MV-4-11 (cell line): ENCODE data around the gene CCDC85B.
"Not testable (repeated sequence)": the region's sequence is repeated elsewhere in the genome, so short reads cannot be mapped to it uniquely, and the experiment has no call there.

Experiments
- DNase-seq: peaks from one replicate; lab custom pipeline; 2025; lab: John Stamatoyannopoulos, UW

The CCDC85B gene

GRCh38 chr11:65890324-65891218 lies at the start of gene CCDC85B:
Gene CCDC85B (plus strand): TSS chr11:65890673. CDS start chr11:65890784, 111 bp downstream.
- peak; percentile 96 for DNase-seq

- no peak for DNase-seq
These were observed 48.3 kb upstream of the CCDC85B start for GRCh38 chr11:65842144-65842543.

GRCh38 chr11:65843811-65844210 lies 46.7 kb upstream of the CCDC85B start:
- no peak for DNase-seq

GRCh38 chr11:65844231-65844872 lies 46.1 kb upstream of the CCDC85B start:
- DNase-seq, result no peak

- no peak for DNase-seq
These were observed 42.7 kb upstream of the CCDC85B start for GRCh38 chr11:65847746-65848145.

- DNase-seq, result not testable (repeated sequence)
These were observed 41.8 kb upstream of the CCDC85B start for GRCh38 chr11:65848693-65849092.

- DNase-seq, result no peak
These were observed 41.1 kb upstream of the CCDC85B start for GRCh38 chr11:65849366-65849765.

GRCh38 chr11:65849771-65850216 lies 40.7 kb upstream of the CCDC85B start:
- DNase-seq, result no peak

GRCh38 chr11:65850217-65851082 lies 40.0 kb upstream of the CCDC85B start:
- no peak for DNase-seq

- DNase-seq, result peak; percentile 38
These were observed 39.3 kb upstream of the CCDC85B start for GRCh38 chr11:65851083-65851579.

- no peak for DNase-seq
These were observed 38.5 kb upstream of the CCDC85B start for GRCh38 chr11:65851811-65852507.

GRCh38 chr11:65852508-65853245 lies 37.8 kb upstream of the CCDC85B start:
- no peak for DNase-seq

GRCh38 chr11:65853246-65853979 lies 37.1 kb upstream of the CCDC85B start:
- DNase-seq, result peak; percentile 11

GRCh38 chr11:65854161-65854592 lies 36.3 kb upstream of the CCDC85B start:
- DNase-seq, result no peak

GRCh38 chr11:65854852-65855837 lies 35.3 kb upstream of the CCDC85B start:
- no peak for DNase-seq

GRCh38 chr11:65855927-65856363 lies 34.5 kb upstream of the CCDC85B start:
- DNase-seq, result no peak

GRCh38 chr11:65856689-65857499 lies 33.6 kb upstream of the CCDC85B start:
- DNase-seq, result peak; percentile 82

- no peak for DNase-seq
These were observed 33.0 kb upstream of the CCDC85B start for GRCh38 chr11:65857500-65857852.
